Left kidney (tissue), 8 donors: ENCODE data around the gene OR52B4. TPM values are rescaled to one million over a fixed set of nuclear protein-coding genes. Genes with fewer than 3 reads are reported as not detected.
"Not testable (repeated sequence)": the region's sequence is repeated elsewhere in the genome, so short reads cannot be mapped to it uniquely, and the experiment has no call there.

Experiments used
- DNase-seq: peaks from one replicate; pipeline ENCODE4 v3.0.0-alpha.2; 2013
- long read RNA-seq, 8 donors: transcript quantifications; one replicate each; lab custom pipeline, GENCODE V29; 2026
- polyA plus RNA-seq: library from polyadenylated mRNA; unstranded; fragments of 120-200 nt; gene quantifications from one replicate; pipeline ENCODE4 v1.2.1, GENCODE V29; 2013; ENCODE audit not compliant: insufficient read length

Gene OR52B4
- not detected for polyA plus RNA-seq
- long read RNA-seq, donor 1, result 0 reads
- long read RNA-seq, donor 2, result 0 reads
- long read RNA-seq, donor 3, result 0 reads
- long read RNA-seq, donor 4, result 0 reads
- long read RNA-seq, donor 5, result 0 reads
- long read RNA-seq, donor 6, result 0 reads
- long read RNA-seq, donor 7, result 0 reads
- long read RNA-seq, donor 8, result 0 reads

DNA sequence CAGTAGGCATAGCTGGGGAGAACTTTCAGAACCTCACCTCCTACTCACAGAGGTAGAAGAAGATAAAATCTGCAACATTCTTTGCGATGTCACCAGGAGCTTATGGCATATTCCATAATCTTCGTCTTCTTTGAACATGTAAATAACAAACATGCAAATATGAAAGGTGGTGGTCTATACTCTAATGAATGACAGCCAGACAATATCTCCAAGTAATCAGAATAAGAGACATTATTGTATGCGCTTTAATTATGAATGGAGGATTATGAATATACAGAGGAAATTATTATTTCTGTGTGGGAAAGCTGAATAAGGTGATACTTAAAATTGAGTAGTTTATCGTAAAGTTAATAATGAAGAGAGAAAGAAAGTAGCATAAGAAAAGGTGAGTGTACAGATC lies at the start of gene OR52B4:
Gene OR52B4, minus strand, starts transcription at position 101 of the 400 bp plus-strand sequence. Its CDS starts 91 bp downstream, at position 10.
- no peak for DNase-seq

DNA sequence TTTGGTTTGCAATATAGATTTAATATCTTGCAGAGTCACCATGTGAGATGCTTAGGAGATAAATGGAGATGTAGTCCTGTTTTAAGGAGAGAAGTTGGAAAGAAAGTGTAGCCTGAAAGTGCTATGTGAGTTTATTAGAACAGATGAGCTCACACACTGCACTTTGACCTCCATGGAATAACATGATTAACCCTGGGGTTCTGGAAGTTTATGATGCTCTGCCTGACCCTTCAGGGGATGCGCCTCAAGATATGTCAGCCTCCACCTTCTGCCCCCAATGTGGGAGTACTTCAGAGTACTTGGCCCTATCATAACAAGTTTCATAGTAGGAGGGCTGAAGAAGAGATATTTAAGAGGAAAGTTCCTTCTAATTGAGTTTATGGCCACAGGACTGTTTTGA lies 48.6 kb upstream of the OR52B4 start:
- no peak for DNase-seq

DNA sequence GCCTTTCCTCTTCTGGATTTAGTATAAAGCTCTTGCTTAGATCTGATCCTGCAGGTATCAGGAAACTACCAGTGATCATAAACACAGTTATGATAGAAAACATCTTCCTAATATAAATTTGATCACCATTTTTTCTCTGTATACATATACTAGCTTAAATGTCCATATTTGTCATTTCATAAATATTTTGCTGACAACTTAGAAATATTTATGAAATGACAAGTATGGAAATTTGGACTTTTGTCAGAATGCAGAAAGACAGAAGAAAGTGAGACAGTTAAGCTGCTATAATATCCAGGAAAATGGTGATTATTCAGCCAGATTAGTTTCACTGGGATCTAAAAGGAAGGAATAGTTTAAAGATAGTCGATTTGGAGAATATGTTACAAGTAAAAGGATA lies 48.1 kb upstream of the OR52B4 start:
- DNase-seq, result no peak

- not testable (repeated sequence) for DNase-seq
These were observed 38.0 kb upstream of the OR52B4 start for GRCh38 chr11:4406206-4406605.

DNA sequence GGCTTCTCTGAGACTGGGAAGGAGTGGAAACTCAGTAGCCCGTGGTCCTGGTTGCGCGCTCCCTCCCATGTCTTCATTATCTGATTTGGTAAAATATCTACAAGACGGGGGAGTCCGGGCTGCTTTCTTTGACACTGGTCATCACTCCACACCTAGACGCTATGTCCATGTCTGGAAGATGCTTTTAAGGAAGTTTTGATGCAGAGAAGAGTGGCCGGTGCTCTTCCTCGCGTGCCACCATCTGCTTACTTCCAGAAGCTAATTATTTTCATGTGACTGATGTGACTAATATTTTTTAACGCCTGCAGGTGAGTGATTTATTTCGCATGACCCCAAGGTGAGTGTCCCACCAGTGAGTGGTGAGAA lies 25.7 kb upstream of the OR52B4 start:
- no peak for DNase-seq

GRCh38 chr11:4393209-4393857 lies 25.1 kb upstream of the OR52B4 start, which contains the start of gene TRIM21:
TSS of gene TRIM21 (minus strand) at chr11:4393702. CDS start at chr11:4390409, 3,293 bp downstream.
- peak; percentile 90 for DNase-seq

DNA sequence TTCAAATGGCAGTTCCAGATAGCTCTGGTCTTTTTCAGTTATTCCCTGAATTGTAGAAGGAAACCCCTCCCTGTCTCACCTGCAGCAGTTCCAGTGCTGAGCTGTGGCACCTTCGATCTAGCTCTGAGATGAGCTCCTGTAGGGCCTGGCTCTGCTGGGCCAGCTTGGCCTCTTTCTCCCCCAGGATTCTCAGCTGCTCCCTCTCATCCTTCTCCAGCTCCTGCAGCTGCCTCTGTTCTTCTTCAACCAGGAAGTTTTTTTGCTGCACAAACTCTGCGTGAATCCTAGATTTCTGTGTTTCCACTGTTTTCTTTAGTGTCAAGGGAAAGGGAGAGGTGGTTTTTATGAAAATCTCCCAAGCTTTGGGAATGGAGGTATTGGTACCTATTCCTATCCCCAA lies 20.0 kb upstream of the OR52B4 start:
- DNase-seq, result no peak

DNA sequence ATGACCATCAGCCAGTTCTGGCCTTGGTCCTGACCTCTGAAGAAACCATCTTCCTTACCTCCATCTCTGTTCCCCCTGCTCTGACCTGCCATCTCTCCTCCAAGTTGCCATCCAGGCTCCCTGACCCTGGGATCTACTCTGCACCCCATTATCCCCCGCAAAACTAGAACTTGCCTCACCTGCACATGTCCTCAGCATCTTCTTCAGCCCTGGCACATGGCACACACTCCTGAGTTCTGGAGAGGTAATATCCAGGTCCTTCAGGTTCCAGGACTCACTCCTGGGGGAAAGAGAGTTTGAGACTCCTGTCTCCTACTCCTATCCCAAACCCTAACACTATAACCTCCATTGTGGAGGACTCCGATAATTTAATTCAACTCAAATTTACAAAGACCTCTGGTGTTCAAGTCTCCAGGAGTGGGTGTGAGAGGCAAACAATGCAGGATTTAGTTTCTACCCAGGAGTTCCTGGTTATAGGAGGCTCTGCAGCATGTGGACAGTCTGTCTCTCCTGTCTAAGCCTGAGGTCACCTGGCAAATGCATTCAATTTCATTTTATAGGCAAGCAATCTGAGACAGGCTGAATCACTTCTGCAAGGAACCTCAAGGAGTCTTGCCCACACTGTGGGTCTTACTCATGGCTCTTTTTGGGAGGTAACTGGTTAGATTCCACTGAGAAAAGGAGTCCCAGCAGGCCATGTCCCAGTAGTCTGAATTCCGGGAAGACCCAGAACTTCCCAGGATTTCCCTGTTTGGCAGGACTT lies 18.0 kb upstream of the OR52B4 start:
- DNase-seq, result no peak

GRCh38 chr11:4381901-4382300 lies 13.7 kb upstream of the OR52B4 start:
- DNase-seq, result no peak

DNA sequence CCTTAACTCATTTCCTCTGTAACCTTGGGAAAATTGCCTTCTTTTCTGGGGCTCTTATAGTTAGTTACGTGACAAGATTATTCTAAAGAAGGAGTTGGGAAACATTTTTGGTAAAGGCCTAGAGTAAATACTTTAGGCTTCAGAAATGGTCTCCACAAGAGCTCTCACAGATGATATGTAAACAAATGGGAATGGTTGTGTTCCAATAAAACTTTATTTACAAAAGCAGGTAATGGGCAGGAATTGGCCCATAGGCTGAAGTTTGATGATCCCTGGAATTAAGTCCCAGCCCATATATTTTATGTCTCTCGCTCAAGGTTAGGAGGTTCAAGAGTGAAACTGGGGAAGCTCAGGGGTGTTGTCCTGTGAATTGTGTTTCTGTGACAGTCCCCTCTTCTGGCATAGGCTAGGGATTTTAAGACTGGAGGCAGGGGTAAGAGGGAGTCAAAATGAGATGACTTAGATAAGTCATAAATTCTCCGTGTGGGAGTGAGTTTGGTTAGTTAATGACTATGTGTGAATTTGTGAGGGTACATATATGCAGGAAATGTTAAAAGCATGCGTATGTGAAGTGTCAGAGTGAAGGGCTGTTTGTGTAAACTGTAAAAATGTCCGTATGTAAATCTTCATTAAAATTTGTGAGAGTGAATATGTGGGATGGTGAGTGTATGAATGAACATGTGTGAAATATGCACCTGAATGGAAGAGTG lies 7.4 kb upstream of the OR52B4 start:
- DNase-seq, result no peak

- no peak for DNase-seq
These were observed 2.0 kb upstream of the OR52B4 start for GRCh38 chr11:4370166-4370565.

- not testable (repeated sequence) for DNase-seq
These were observed 20.0 kb downstream of the OR52B4 start for GRCh38 chr11:4348142-4348541.

DNA sequence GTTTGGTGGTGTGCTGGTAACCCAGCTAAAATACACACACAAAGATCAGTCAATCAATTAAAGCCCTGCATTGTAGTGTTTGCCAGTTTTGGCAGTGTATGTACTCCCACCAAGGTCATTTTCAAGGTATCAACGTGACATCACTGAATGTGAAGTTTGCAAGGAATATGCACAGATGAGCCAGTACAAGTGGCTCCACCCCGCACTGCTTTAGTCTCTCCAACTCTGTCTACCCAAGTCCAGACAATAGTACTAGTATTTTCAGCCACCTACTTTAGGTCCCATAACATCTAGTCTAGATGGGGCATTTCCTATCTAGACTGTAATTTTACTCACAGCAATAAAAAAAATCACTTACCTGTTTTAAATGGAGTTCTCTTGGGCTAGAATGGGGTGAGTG lies 22.8 kb downstream of the OR52B4 start:
- not testable (repeated sequence) for DNase-seq

GRCh38 chr11:4334356-4334755 lies 33.8 kb downstream of the OR52B4 start:
- not testable (repeated sequence) for DNase-seq

Other genes starting within 250 kb of the OR52B4 start
- 21.9 TPM for gene TRIM21, start 25.3 kb upstream of the OR52B4 start, polyA plus RNA-seq
- not detected for gene OR52K2, start 80.9 kb upstream of the OR52B4 start, polyA plus RNA-seq
- 0.25 TPM for gene OR52K1, start 114.3 kb upstream of the OR52B4 start, polyA plus RNA-seq
- not detected for gene OR52M1, start 176.8 kb upstream of the OR52B4 start, polyA plus RNA-seq
- gene OR52I2, start 213.4 kb upstream of the OR52B4 start, polyA plus RNA-seq, result 0.03 TPM
- gene OR52I1, start 225.7 kb upstream of the OR52B4 start, polyA plus RNA-seq, result not detected
- gene TRIM68, start 239.8 kb upstream of the OR52B4 start, polyA plus RNA-seq, result 25.4 TPM